BLaER1 (cell line): ENCODE results near the gene ADRA1B.

Source experiments
- H3K27ac ChIP-seq: shearing (Covaris generic); formaldehyde crosslinking; 2 replicates; pipeline ENCODE4 v1.8.1; 2022
- H3K27me3 ChIP-seq: shearing (Covaris generic); formaldehyde crosslinking; 2 replicates; pipeline ENCODE4 v1.8.1; 2022
- H3K36me3 ChIP-seq: shearing (Covaris generic); formaldehyde crosslinking; 2 replicates; pipeline ENCODE4 v1.8.1; 2022
- H3K4me1 ChIP-seq: shearing (Covaris generic); formaldehyde crosslinking; 2 replicates; pipeline ENCODE4 v1.8.1; 2022
- H3K4me2 ChIP-seq: shearing (Covaris generic); formaldehyde crosslinking; 2 replicates; pipeline ENCODE4 v1.8.1; 2022
- H3K4me3 ChIP-seq: shearing (Covaris generic); formaldehyde crosslinking; 2 replicates; pipeline ENCODE4 v1.8.1; 2022
- H3K9ac ChIP-seq: shearing (Covaris generic); formaldehyde crosslinking; 2 replicates; pipeline ENCODE4 v1.8.1; 2022
- H3K9me3 ChIP-seq: shearing (Covaris generic); formaldehyde crosslinking; 2 replicates; pipeline ENCODE4 v1.8.1; 2022
- H4K20me1 ChIP-seq: shearing (Covaris generic); formaldehyde crosslinking; 2 replicates; pipeline ENCODE4 v1.8.1; 2022
- Cebpa-rat ChIP-seq: shearing (Covaris generic); IDR thresholded peaks from 2 replicates; pipeline ENCODE4 v1.8.1; 2022

ADRA1B gene

GRCh38 chr5:159915904-159916840 is at the start of gene ADRA1B:
Gene ADRA1B, plus strand, starts transcription at chr5:159916482. Its CDS starts 424 bp downstream, at chr5:159916906.
- Histone ChIP-seq H3K9me3 (no peaks in the 10 kb centered on the region), H3K36me3 (no peaks in the 10 kb centered on the region), H3K4me2 (peak within 1 kb of the TSS; percentile 75), H3K27ac (no peak within 1 kb of the TSS), H3K9ac (no peak within 1 kb of the TSS), H3K4me3 (peak within 1 kb of the TSS; percentile 51), H4K20me1 (no peaks in the 10 kb centered on the region), H3K4me1 (no peaks in the 10 kb centered on the region), H3K27me3 (peaks cover 44% of the 10 kb centered on the region)
- TF ChIP-seq Cebpa-rat: no peak

- Histone ChIP-seq H4K20me1 (no peaks in the 10 kb centered on the region), H3K27me3 (no peaks in the 10 kb centered on the region), H3K4me3 (no peak overlapping the region), H3K36me3 (no peaks in the 10 kb centered on the region), H3K9ac (no peak overlapping the region), H3K9me3 (no peaks in the 10 kb centered on the region), H3K4me2 (no peak overlapping the region), H3K27ac (no peak overlapping the region), H3K4me1 (no peaks in the 10 kb centered on the region)
- no peak for TF ChIP-seq Cebpa-rat
Measured at GRCh38 chr5:159873680-159874079, 42.6 kb upstream of the ADRA1B start.

- no peak overlapping the region for H3K27ac ChIP-seq
Measured at GRCh38 chr5:159874263-159874662, 42.0 kb upstream of the ADRA1B start.

GRCh38 chr5:159877016-159877415 is 39.3 kb upstream of the ADRA1B start:
- no peaks in the 10 kb centered on the region for H4K20me1 ChIP-seq
- no peaks in the 10 kb centered on the region for H3K9me3 ChIP-seq
- no peaks in the 10 kb centered on the region for H3K36me3 ChIP-seq
- H3K9ac ChIP-seq: no peak overlapping the region
- H3K4me3 ChIP-seq: no peak overlapping the region
- no peak overlapping the region for H3K4me2 ChIP-seq
- no peaks in the 10 kb centered on the region for H3K27me3 ChIP-seq
- H3K27ac ChIP-seq: no peak overlapping the region
- no peak for TF ChIP-seq Cebpa-rat
- H3K4me1 ChIP-seq: no peaks in the 10 kb centered on the region

More at GRCh38 chr5:159874263-159874662, 42.0 kb upstream of the ADRA1B start:
- no peaks in the 10 kb centered on the region for H3K9me3 ChIP-seq
- no peaks in the 10 kb centered on the region for H3K36me3 ChIP-seq
- TF ChIP-seq Cebpa-rat: no peak
- no peak overlapping the region for H3K4me3 ChIP-seq
- no peak overlapping the region for H3K4me2 ChIP-seq
- H3K27me3 ChIP-seq: no peaks in the 10 kb centered on the region
- no peak overlapping the region for H3K9ac ChIP-seq
- H3K4me1 ChIP-seq: no peaks in the 10 kb centered on the region
- H4K20me1 ChIP-seq: no peaks in the 10 kb centered on the region

- Histone ChIP-seq H3K9me3 (no peaks in the 10 kb centered on the region), H3K9ac (no peak overlapping the region), H4K20me1 (no peaks in the 10 kb centered on the region), H3K36me3 (no peaks in the 10 kb centered on the region), H3K27ac (no peak overlapping the region), H3K4me3 (no peak overlapping the region), H3K4me2 (no peak overlapping the region), H3K4me1 (no peaks in the 10 kb centered on the region), H3K27me3 (no peaks in the 10 kb centered on the region)
- no peak for TF ChIP-seq Cebpa-rat
Measured at GRCh38 chr5:159877894-159878448, 38.3 kb upstream of the ADRA1B start.

GRCh38 chr5:159878988-159879471 is 37.3 kb upstream of the ADRA1B start:
- no peaks in the 10 kb centered on the region for H3K36me3 ChIP-seq
- H3K4me3 ChIP-seq: no peak overlapping the region
- H3K4me1 ChIP-seq: no peaks in the 10 kb centered on the region
- H3K27me3 ChIP-seq: no peaks in the 10 kb centered on the region
- no peak overlapping the region for H3K9ac ChIP-seq
- H3K9me3 ChIP-seq: no peaks in the 10 kb centered on the region
- no peak overlapping the region for H3K4me2 ChIP-seq
- no peak overlapping the region for H3K27ac ChIP-seq
- TF ChIP-seq Cebpa-rat: no peak
- H4K20me1 ChIP-seq: no peaks in the 10 kb centered on the region

- TF ChIP-seq Cebpa-rat: no peak
- H3K27ac ChIP-seq: no peak overlapping the region
- H3K9ac ChIP-seq: no peak overlapping the region
- no peaks in the 10 kb centered on the region for H3K9me3 ChIP-seq
- no peaks in the 10 kb centered on the region for H3K27me3 ChIP-seq
- H3K4me2 ChIP-seq: no peak overlapping the region
- H3K36me3 ChIP-seq: no peaks in the 10 kb centered on the region
- H3K4me1 ChIP-seq: no peaks in the 10 kb centered on the region
- no peaks in the 10 kb centered on the region for H4K20me1 ChIP-seq
- no peak overlapping the region for H3K4me3 ChIP-seq
Measured at GRCh38 chr5:159880676-159881075, 35.6 kb upstream of the ADRA1B start.

- H3K27me3 ChIP-seq: no peaks in the 10 kb centered on the region
- H3K9ac ChIP-seq: no peak overlapping the region
- no peaks in the 10 kb centered on the region for H3K36me3 ChIP-seq
- TF ChIP-seq Cebpa-rat: no peak
- no peaks in the 10 kb centered on the region for H3K4me1 ChIP-seq
- H3K27ac ChIP-seq: no peak overlapping the region
- H3K4me3 ChIP-seq: no peak overlapping the region
- H4K20me1 ChIP-seq: no peaks in the 10 kb centered on the region
- H3K9me3 ChIP-seq: no peaks in the 10 kb centered on the region
- H3K4me2 ChIP-seq: no peak overlapping the region
Measured at GRCh38 chr5:159881967-159882366, 34.3 kb upstream of the ADRA1B start.

- no peak overlapping the region for H3K4me2 ChIP-seq
- H3K4me3 ChIP-seq: no peak overlapping the region
- no peak for TF ChIP-seq Cebpa-rat
- H3K4me1 ChIP-seq: no peaks in the 10 kb centered on the region
- no peak overlapping the region for H3K27ac ChIP-seq
- H3K36me3 ChIP-seq: no peaks in the 10 kb centered on the region
- H3K9ac ChIP-seq: no peak overlapping the region
- no peaks in the 10 kb centered on the region for H4K20me1 ChIP-seq
- H3K27me3 ChIP-seq: no peaks in the 10 kb centered on the region
- H3K9me3 ChIP-seq: no peaks in the 10 kb centered on the region
Measured at GRCh38 chr5:159883522-159883950, 32.7 kb upstream of the ADRA1B start.
